CD14-positive monocyte (primary cell): ENCODE results near the gene ZNF576. TPM values are rescaled to one million over a fixed set of nuclear protein-coding genes. Genes with fewer than 3 reads are reported as not detected.
A peak's percentile ranks its signal among the peaks of the same experiment; 100 is the strongest.

Experiments
- DNase-seq, 3 donors: peaks; one replicate each; pipeline ENCODE4 v3.0.0-alpha.2; 2011 to 2022
- H2AFZ ChIP-seq: 2 replicates; pipeline ENCODE4 v1.6.0; 2012; ENCODE audit warnings: mild to moderate bottlenecking, low read depth, low read length, inconsistent platforms; ENCODE audit not compliant: insufficient read depth, poor library complexity, severe bottlenecking
- H3K27ac ChIP-seq, 2 donors: 1 replicate in 1 of 2; 2 replicates in 1 of 2; pipeline ENCODE4 v1.5.1; 2012 to 2013; ENCODE audit warnings: low read length in 2 of 2, control low read depth in 1 of 2, inconsistent platforms in 1 of 2, low read depth in 1 of 2, mild to moderate bottlenecking in 1 of 2
- H3K27me3 ChIP-seq, 2 donors: one replicate each; pipeline versions ENCODE4 v1.6.0 to v1.6.1; 2011 to 2013; ENCODE audit warnings: low read length in 2 of 2; ENCODE audit not compliant: control insufficient read depth in 2 of 2, insufficient read depth in 2 of 2
- H3K36me3 ChIP-seq, 2 donors: replicated peaks in 1 of 2; 1 replicate in 1 of 2; 2 replicates in 1 of 2; pipeline versions ENCODE4 v1.5.1 to v1.6.1; 2012 to 2013; ENCODE audit warnings: low read length in 2 of 2, control low read depth in 1 of 2, inconsistent platforms in 1 of 2, mild to moderate bottlenecking in 1 of 2; ENCODE audit not compliant: insufficient read depth in 2 of 2, control insufficient read depth in 1 of 2
- H3K4me1 ChIP-seq, 2 donors: 1 replicate in 1 of 2; 2 replicates in 1 of 2; pipeline versions ENCODE4 v1.5.1 to v1.6.1; 2012 to 2013; ENCODE audit warnings: low read length in 2 of 2, control low read depth in 1 of 2, inconsistent platforms in 1 of 2, mild to moderate bottlenecking in 1 of 2, moderate library complexity in 1 of 2; ENCODE audit not compliant: insufficient read depth in 2 of 2, control insufficient read depth in 1 of 2
- H3K4me2 ChIP-seq: replicated peaks from 2 replicates; pipeline ENCODE3; 2012; ENCODE audit warnings: low read length, moderate library complexity, mild to moderate bottlenecking; ENCODE audit not compliant: poor library complexity, severe bottlenecking; ENCODE audit errors: extremely low read depth
- H3K4me3 ChIP-seq, 3 experiments: fragments of 200-600 bp in 1 of 3; sonication (generic) in 1 of 3; replicated peaks in 1 of 3; 1 replicate in 2 of 3; 2 replicates in 1 of 3; pipeline ENCODE4 v1.5.1; 2011 to 2013; ENCODE audit warnings: low read length in 3 of 3, mild to moderate bottlenecking in 3 of 3, control low read depth in 2 of 3, low read depth in 2 of 3, inconsistent platforms in 1 of 3, moderate library complexity in 1 of 3
- H3K79me2 ChIP-seq: 2 replicates; pipeline ENCODE4 v1.6.0; 2012; ENCODE audit warnings: mild to moderate bottlenecking, control low read depth, inconsistent platforms, low read length, moderate library complexity; ENCODE audit not compliant: insufficient read depth
- H3K9ac ChIP-seq: 2 replicates; pipeline ENCODE4 v1.6.0; 2017; ENCODE audit warnings: low read length, mild to moderate bottlenecking; ENCODE audit not compliant: insufficient read depth, poor library complexity, severe bottlenecking
- H3K9me3 ChIP-seq, 2 donors: replicated peaks in 1 of 2; 1 replicate in 1 of 2; 2 replicates in 1 of 2; pipeline versions ENCODE4 v1.5.1 to v1.6.1; 2012 to 2013; ENCODE audit warnings: low read length in 2 of 2, control low read depth in 1 of 2; ENCODE audit not compliant: control insufficient read depth in 1 of 2, insufficient read depth in 1 of 2
- H4K20me1 ChIP-seq: 2 replicates; pipeline ENCODE4 v1.6.0; 2012; ENCODE audit warnings: mild to moderate bottlenecking, low read length, control low read depth, moderate library complexity; ENCODE audit not compliant: insufficient read depth
- H3K27ac Mint-ChIP-seq, 7 donors: one replicate each; pipeline ENCODE4 v1.8.0; 2020; ENCODE audit warnings: mild to moderate bottlenecking in 7 of 7, mixed read lengths in 7 of 7, moderate library complexity in 6 of 7, inconsistent platforms in 2 of 7
- H3K27me3 Mint-ChIP-seq, 3 donors: one replicate each; pipeline ENCODE4 v1.8.0; 2021 to 2022; ENCODE audit warnings: low read depth in 3 of 3, mild to moderate bottlenecking in 3 of 3, mixed read lengths in 3 of 3, moderate library complexity in 3 of 3, inconsistent platforms in 1 of 3
- H3K36me3 Mint-ChIP-seq, 2 donors: one replicate each; pipeline ENCODE4 v1.8.0; 2020; ENCODE audit warnings: mixed read lengths in 2 of 2, inconsistent platforms in 1 of 2, mild to moderate bottlenecking in 1 of 2
- H3K4me1 Mint-ChIP-seq: one replicate; pipeline ENCODE4 v1.8.0; 2020; ENCODE audit warnings: mild to moderate bottlenecking, mixed read lengths
- H3K4me3 Mint-ChIP-seq, 2 donors: one replicate each; pipeline ENCODE4 v1.8.0; 2020; ENCODE audit warnings: mild to moderate bottlenecking in 2 of 2, mixed read lengths in 2 of 2, moderate library complexity in 1 of 2
- H3K9me3 Mint-ChIP-seq, 7 donors: one replicate each; pipeline ENCODE4 v1.8.0; 2020 to 2022; ENCODE audit warnings: mixed read lengths in 7 of 7, mild to moderate bottlenecking in 6 of 7, moderate library complexity in 6 of 7, inconsistent platforms in 2 of 7
- CTCF ChIP-seq: fragments of 200-600 bp; IDR thresholded peaks from one replicate; pipeline ENCODE4 v1.8.0; 2022; ENCODE audit warnings: antibody characterized with exemption, mild to moderate bottlenecking
- WGBS: methylation state at CpG from one replicate; pipeline ENCODE4 v1.1.5; 2013; ENCODE audit warnings: missing lambda C conversion rate; ENCODE audit not compliant: insufficient coverage; 5-methylcytosine and 5-hydroxymethylcytosine counted together
- intact Hi-C, 2 donors: fragments of 100-400 bp; cut with micrococcal nuclease; formaldehyde crosslinking; loops; one replicate each; pipeline versions ENCODE4 v1.15.0 to v1.15.1; 2023
- polyA plus RNA-seq, 3 donors: library from polyadenylated mRNA; depleted of rRNA in 1 of 3; unstranded in 2 of 3; stranded (reverse) in 1 of 3; fragments of 300-500 nt in 2 of 3; fragments of >200 nt in 1 of 3; fragmentation: Illumina TruSeq in 2 of 3; gene quantifications; 1 replicate in 2 of 3; 2 replicates in 1 of 3; pipeline ENCODE4 v1.2.3, GENCODE V29; 2012 to 2021

Gene ZNF576
- polyA plus RNA-seq, 3 donors: 3.6 to 8.4 (median 7.2) TPM

- peaks cover 28 to 30% of the 10 kb centered on the region in 2 donors for H3K4me1 ChIP-seq
- H4K20me1 ChIP-seq: no peaks in the 10 kb centered on the region
- H3K36me3 ChIP-seq: peaks cover 0 to 2% of the 10 kb centered on the region in 2 donors
- H3K4me3 Mint-ChIP-seq: peak overlapping the region in 1 of 2 donors; percentile 26
- H3K9me3 Mint-ChIP-seq: no peaks in the 10 kb centered on the region
- peaks cover 0 to 4% (median 0%) of the 10 kb centered on the region in 3 donors for H3K27me3 Mint-ChIP-seq
- no peaks in the 10 kb centered on the region for H3K27me3 ChIP-seq
- peaks cover 37% of the 10 kb centered on the region for H3K4me1 Mint-ChIP-seq
- no peak overlapping the region for H3K4me2 ChIP-seq
- H3K79me2 ChIP-seq: no peaks in the 10 kb centered on the region
- H3K27ac Mint-ChIP-seq: peak overlapping the region in 3 of 7 donors; percentile 9 to 90 (median 55)
- peak overlapping the region; percentile 92 for H2AFZ ChIP-seq
- no peak overlapping the region for H3K4me3 ChIP-seq
- intact Hi-C loops: loop anchor here in 1 of 2 donors (5.0 kb wide), 1 partner anchor 49 kb away; the partner anchor contains the start of gene ZNF575
- DNase-seq: no peak
- no peaks in the 10 kb centered on the region for H3K9me3 ChIP-seq
- H3K36me3 Mint-ChIP-seq: peaks cover 8 to 9% of the 10 kb centered on the region in 2 donors
- no peak overlapping the region for H3K27ac ChIP-seq
- WGBS: 17% methylated on average over 1 of the region's 7 CpGs
- H3K9ac ChIP-seq: no peak overlapping the region
- TF ChIP-seq CTCF: no peak
Observed at GRCh38 chr19:43581467-43581866, 14.9 kb upstream of the ZNF576 start.

- Histone ChIP-seq H3K36me3 (peaks cover 0 to 6% of the 10 kb centered on the region in 2 donors), H3K4me3 (no peak overlapping the region), H4K20me1 (no peaks in the 10 kb centered on the region), H3K9ac (no peak overlapping the region), H2AFZ (no peak overlapping the region), H3K4me1 (peaks cover 27 to 29% of the 10 kb centered on the region in 2 donors), H3K4me2 (no peak overlapping the region), H3K79me2 (no peaks in the 10 kb centered on the region), H3K9me3 (no peaks in the 10 kb centered on the region), H3K27ac (no peak overlapping the region), H3K27me3 (no peaks in the 10 kb centered on the region)
- Mint-ChIP-seq H3K4me3 (no peak overlapping the region), H3K4me1 (peaks cover 37% of the 10 kb centered on the region), H3K27ac (no peak overlapping the region), H3K27me3 (peaks cover 0 to 3% (median 0%) of the 10 kb centered on the region in 3 donors), H3K36me3 (peaks cover 8 to 17% of the 10 kb centered on the region in 2 donors), H3K9me3 (no peaks in the 10 kb centered on the region)
- intact Hi-C loops: loop anchor here in 1 of 2 donors (5.0 kb wide), 1 partner anchor 50 kb away; the partner anchor contains the start of gene ZNF575
- DNase-seq: no peak
- no CpG with 5 or more reads among the region's 2 CpGs for WGBS
- TF ChIP-seq CTCF: no peak
Observed at GRCh38 chr19:43582495-43582894, 13.9 kb upstream of the ZNF576 start.
